SH-SY5Y (cell line): Measurements from ENCODE around the gene RNF141.

Experiments
- GATA2 ChIP-seq: IDR thresholded peaks from 2 replicates; pipeline ENCODE4 v1.6.1; 2011; ENCODE audit warnings: mild to moderate bottlenecking, low read depth, low read length
- GATA3 ChIP-seq: IDR thresholded peaks from 2 replicates; pipeline ENCODE4 v1.6.1; 2011; ENCODE audit warnings: low read depth, mild to moderate bottlenecking, low read length, moderate library complexity

DNA sequence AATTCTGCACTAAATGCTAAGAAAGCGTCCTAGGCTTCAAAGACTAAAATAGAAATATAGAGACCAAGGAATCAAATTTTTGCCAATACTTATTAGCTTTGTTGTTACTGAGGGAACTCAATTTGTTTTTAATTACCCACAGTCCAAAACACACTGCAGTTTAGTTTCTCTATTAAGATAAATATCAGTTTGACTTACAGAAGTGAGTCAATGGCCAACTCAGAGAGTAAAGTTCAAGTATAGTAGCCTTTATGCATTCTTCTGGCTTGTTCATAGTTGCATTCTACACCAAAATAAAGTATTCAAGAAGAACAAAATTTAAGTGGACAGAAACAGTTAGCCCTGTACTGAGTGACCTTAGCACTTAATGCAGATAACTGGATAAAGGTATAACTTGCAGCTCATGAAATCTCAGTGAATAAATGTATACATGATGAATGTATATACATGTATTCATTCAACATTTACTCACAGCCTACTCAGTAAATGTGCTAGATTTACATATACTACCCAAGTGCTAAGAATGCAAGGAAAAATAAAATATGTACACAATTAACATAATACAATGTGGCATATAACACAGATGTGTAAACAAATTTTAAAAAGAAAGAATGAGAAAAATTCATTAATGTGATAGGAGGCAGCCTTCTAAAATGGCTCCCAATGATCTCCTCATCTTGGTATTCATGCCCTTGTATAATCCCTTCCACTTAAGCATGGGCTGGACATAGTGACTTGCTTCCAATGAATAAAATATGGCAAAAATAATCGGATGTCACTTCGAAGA, 9.7 kb upstream of the RNF141 start:
- TF ChIP-seq GATA2 (no peak), GATA3 (no peak)
